OCI-LY7 (cell line): ENCODE results near the gene KRT35. TPM values are rescaled to one million over a fixed set of nuclear protein-coding genes. Genes with fewer than 3 reads are reported as not detected.

ENCODE experiments used
- BruUV-seq: library from RNA; stranded (reverse); fragments of 400-500 nt; replicated peaks from 2 replicates; lab custom pipeline; 2021; lab: Mats Ljungman, UMichigan
- CTCF ChIA-PET: fragments of 300-600 bp; sonication (Branson Sonifier 250); formaldehyde crosslinking; loops from one replicate; lab custom pipeline; 2022; ENCODE audit warnings: antibody characterized with exemption; ENCODE audit not compliant: unreplicated experiment; lab: Charles Lee
- POLR2A ChIA-PET: fragments of 300-600 bp; sonication (Branson Sonifier 250); formaldehyde crosslinking; loops from one replicate; lab custom pipeline; 2022; ENCODE audit warnings: antibody characterized with exemption; lab: Charles Lee
- DNase-seq: peaks from one replicate; pipeline ENCODE4 v3.0.0-alpha.2; 2015; ENCODE audit warnings: low spot score
- H2AFZ ChIP-seq: fragments of 200-600 bp; sonication (generic), shearing (Covaris generic); 2 replicates; pipeline ENCODE4 v1.6.1; 2014; ENCODE audit warnings: mild to moderate bottlenecking, antibody characterized with exemption, low read length, moderate library complexity
- H3K27ac ChIP-seq: fragments of 200-600 bp; sonication (generic); 2 replicates; pipeline ENCODE4 v1.5.1; 2014; ENCODE audit warnings: mixed run types, low read depth, mild to moderate bottlenecking, moderate library complexity, low read length, inconsistent platforms; ENCODE audit not compliant: poor library complexity, severe bottlenecking
- H3K36me3 ChIP-seq: fragments of 200-600 bp; sonication (generic); 2 replicates; pipeline ENCODE4 v1.6.1; 2014; ENCODE audit warnings: mild to moderate bottlenecking, antibody characterized with exemption, low read length, moderate library complexity, mixed read lengths; ENCODE audit not compliant: insufficient read depth
- H3K4me1 ChIP-seq: fragments of 200-600 bp; sonication (generic); 2 replicates; pipeline ENCODE4 v1.5.1; 2014; ENCODE audit warnings: mild to moderate bottlenecking, low read length; ENCODE audit not compliant: insufficient read depth, poor library complexity, severe bottlenecking
- H3K4me2 ChIP-seq: fragments of 200-600 bp; sonication (generic); 2 replicates; pipeline ENCODE4 v1.6.1; 2014; ENCODE audit warnings: mild to moderate bottlenecking, low read length
- H3K4me3 ChIP-seq: fragments of 200-600 bp; sonication (generic); 2 replicates; pipeline ENCODE4 v1.5.1; 2014; ENCODE audit warnings: mild to moderate bottlenecking, low read depth, low read length; ENCODE audit not compliant: poor library complexity, severe bottlenecking
- H3K79me2 ChIP-seq: fragments of 200-600 bp; sonication (generic); 2 replicates; pipeline ENCODE4 v1.6.1; 2016; ENCODE audit warnings: low read depth, mild to moderate bottlenecking, low read length, moderate library complexity, mixed read lengths; ENCODE audit not compliant: insufficient read depth
- H3K9me2 ChIP-seq: fragments of 200-600 bp; sonication (generic); 2 replicates; pipeline ENCODE4 v1.6.1; 2016; ENCODE audit warnings: mild to moderate bottlenecking, low read length, mixed read lengths; ENCODE audit not compliant: insufficient read depth
- H3K9me3 ChIP-seq: fragments of 200-600 bp; sonication (generic); 2 replicates; pipeline ENCODE4 v1.6.1; 2014; ENCODE audit warnings: mild to moderate bottlenecking, mixed run types, low read length, mixed read lengths
- H4K20me1 ChIP-seq: fragments of 200-600 bp; sonication (generic); 2 replicates; pipeline ENCODE4 v1.6.1; 2014; ENCODE audit warnings: mild to moderate bottlenecking, antibody characterized with exemption, low read length, moderate library complexity, mixed read lengths; ENCODE audit not compliant: insufficient read depth
- EZH2phosphoT487 ChIP-seq: fragments of 200-600 bp; sonication (generic); IDR thresholded peaks from 2 replicates; pipeline ENCODE4 v1.6.1; 2018; ENCODE audit warnings: low read depth, borderline replicate concordance, mild to moderate bottlenecking, mixed run types, antibody characterized with exemption, low read length, moderate library complexity, mixed read lengths
- intact Hi-C: fragments of 100-400 bp; cut with micrococcal nuclease; formaldehyde crosslinking; loops from one replicate; pipeline ENCODE4 v1.10.0; 2022; ENCODE audit not compliant: unreplicated experiment
- total RNA-seq, 2 experiments: library from RNA; depleted of rRNA in 1 of 2; stranded (reverse); fragments of >200 nt in 1 of 2; shearing (Covaris generic) in 1 of 2; gene quantifications; 2 replicates each; pipeline ENCODE4 v1.2.3, GENCODE V29; 2014 to 2022
- TF ChIP-seq, protein P1 (sequence below): fragments of 200-600 bp; sonication (generic); conservative IDR thresholded peaks from 2 replicates; pipeline ENCODE4 v1.5.1; 2014; ENCODE audit warnings: mild to moderate bottlenecking, antibody characterized with exemption, low read length, moderate library complexity, mixed read lengths

Gene KRT35
- total RNA-seq, 2 experiments from 2014 or later, result not detected

DNA sequence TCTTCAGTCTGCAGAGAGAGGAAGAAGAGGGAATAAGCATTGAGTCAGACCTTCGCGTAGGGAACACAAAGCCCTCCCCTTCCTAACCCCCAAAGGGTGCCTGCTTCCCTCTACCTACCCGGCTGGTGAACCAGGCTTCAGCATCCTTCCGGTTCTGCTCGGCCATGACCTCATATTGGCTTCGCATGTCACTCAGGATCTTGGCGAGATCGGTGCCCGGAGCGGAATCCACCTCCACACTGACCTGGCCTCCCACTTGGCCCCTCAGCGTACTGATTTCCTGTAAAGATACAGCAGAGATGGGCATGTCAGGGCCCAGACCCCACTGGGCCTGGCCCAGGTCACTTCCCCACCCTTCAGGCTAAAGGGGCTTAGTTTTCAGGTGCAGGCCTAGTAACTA is 43.3 kb upstream of the KRT35 start:
- no TSS peak for BruUV-seq
- no peaks in the 10 kb centered on the region for H3K79me2 ChIP-seq
- no peak for TF ChIP-seq EZH2phosphoT487
- TF ChIP-seq, protein P1, sequence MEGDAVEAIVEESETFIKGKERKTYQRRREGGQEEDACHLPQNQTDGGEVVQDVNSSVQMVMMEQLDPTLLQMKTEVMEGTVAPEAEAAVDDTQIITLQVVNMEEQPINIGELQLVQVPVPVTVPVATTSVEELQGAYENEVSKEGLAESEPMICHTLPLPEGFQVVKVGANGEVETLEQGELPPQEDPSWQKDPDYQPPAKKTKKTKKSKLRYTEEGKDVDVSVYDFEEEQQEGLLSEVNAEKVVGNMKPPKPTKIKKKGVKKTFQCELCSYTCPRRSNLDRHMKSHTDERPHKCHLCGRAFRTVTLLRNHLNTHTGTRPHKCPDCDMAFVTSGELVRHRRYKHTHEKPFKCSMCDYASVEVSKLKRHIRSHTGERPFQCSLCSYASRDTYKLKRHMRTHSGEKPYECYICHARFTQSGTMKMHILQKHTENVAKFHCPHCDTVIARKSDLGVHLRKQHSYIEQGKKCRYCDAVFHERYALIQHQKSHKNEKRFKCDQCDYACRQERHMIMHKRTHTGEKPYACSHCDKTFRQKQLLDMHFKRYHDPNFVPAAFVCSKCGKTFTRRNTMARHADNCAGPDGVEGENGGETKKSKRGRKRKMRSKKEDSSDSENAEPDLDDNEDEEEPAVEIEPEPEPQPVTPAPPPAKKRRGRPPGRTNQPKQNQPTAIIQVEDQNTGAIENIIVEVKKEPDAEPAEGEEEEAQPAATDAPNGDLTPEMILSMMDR, result no peak
- H3K9me2 ChIP-seq, result no peaks in the 10 kb centered on the region
- no peak overlapping the region for H3K27ac ChIP-seq
- H3K4me1 ChIP-seq, result no peaks in the 10 kb centered on the region
- DNase-seq, result no peak
- POLR2A ChIA-PET, result no interaction called here
- H3K4me2 ChIP-seq, result no peak overlapping the region
- H2AFZ ChIP-seq, result no peak overlapping the region
- H3K4me3 ChIP-seq, result no peak overlapping the region
- CTCF ChIA-PET, result no interaction called here
- H4K20me1 ChIP-seq, result no peaks in the 10 kb centered on the region
- no peaks in the 10 kb centered on the region for H3K9me3 ChIP-seq
- H3K36me3 ChIP-seq, result no peaks in the 10 kb centered on the region
- intact Hi-C loops, result no loop called here

DNA sequence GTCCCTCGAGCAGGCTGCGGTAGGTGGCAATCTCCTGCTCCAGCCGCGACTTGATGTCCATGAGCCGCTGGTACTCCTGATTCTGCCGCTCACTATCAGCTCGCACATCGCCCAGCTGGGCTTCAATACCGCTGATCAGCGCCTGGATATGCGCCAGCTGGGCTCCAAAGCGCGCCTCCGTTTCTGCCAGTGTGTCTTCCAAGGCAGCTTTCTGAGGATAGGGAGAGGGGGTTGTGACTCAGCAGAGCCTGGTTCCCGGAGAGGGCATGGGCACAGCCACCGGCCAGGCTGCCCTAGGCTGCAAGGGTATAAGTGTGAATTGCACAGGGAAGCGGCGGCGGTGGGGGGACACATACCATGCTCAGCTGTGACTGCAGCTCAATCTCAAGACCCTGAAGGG is 42.8 kb upstream of the KRT35 start:
- H3K4me2 ChIP-seq, result no peak overlapping the region
- intact Hi-C loops, result no loop called here

DNA sequence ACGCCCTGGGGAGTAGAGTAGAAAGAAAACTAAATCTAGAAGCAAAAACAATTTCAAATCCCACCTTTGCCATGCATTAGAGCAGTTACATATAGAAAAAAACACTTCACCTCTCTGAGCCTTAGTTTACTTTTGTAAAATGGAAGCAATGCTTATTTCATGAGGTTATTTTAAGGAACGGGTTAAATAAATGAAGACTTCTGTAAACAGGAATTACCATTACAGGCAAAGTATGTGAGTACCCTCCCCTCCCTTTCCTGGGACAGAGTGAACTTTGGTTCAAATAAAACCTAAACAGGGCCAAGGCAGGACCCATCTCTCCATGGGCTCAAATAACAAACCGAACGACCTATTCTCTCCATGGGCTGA is 42.3 kb upstream of the KRT35 start:
- ChIA-PET POLR2A (no interaction called here), CTCF (no interaction called here)
- Histone ChIP-seq H3K36me3 (no peaks in the 10 kb centered on the region), H3K79me2 (no peaks in the 10 kb centered on the region), H4K20me1 (no peaks in the 10 kb centered on the region), H3K4me2 (no peak overlapping the region), H2AFZ (no peak overlapping the region), H3K9me3 (no peaks in the 10 kb centered on the region), H3K27ac (no peak overlapping the region), H3K9me2 (no peaks in the 10 kb centered on the region), H3K4me1 (no peaks in the 10 kb centered on the region), H3K4me3 (no peak overlapping the region)
- intact Hi-C loops, result no loop called here
- no peak for DNase-seq
- no TSS peak for BruUV-seq
- TF ChIP-seq, protein P1, result no peak
- no peak for TF ChIP-seq EZH2phosphoT487

More for the DNA sequence above, 42.8 kb upstream of the KRT35 start:
- DNase-seq, result no peak
- Histone ChIP-seq H3K79me2 (no peaks in the 10 kb centered on the region), H3K27ac (no peak overlapping the region), H3K9me2 (no peaks in the 10 kb centered on the region), H3K9me3 (no peaks in the 10 kb centered on the region), H2AFZ (no peak overlapping the region), H3K36me3 (no peaks in the 10 kb centered on the region), H4K20me1 (no peaks in the 10 kb centered on the region), H3K4me3 (no peak overlapping the region), H3K4me1 (no peaks in the 10 kb centered on the region)
- ChIA-PET CTCF (no interaction called here), POLR2A (no interaction called here)
- no TSS peak for BruUV-seq
- TF ChIP-seq, protein P1, result no peak
- TF ChIP-seq EZH2phosphoT487, result no peak
